ENCODE data around the gene CA11. TPM values are rescaled to one million over a fixed set of nuclear protein-coding genes. Genes with fewer than 3 reads are reported as not detected.
A peak's percentile ranks its signal among the peaks of the same experiment; 100 is the strongest.

CA11 gene
- total and polyA plus RNA-seq, 9 of the 15 experiments (the other 6 are each of a cell fraction or from before 2014, with no cell fraction given), result 2.9 to 19.9 (median 8.3) TPM

DNA sequence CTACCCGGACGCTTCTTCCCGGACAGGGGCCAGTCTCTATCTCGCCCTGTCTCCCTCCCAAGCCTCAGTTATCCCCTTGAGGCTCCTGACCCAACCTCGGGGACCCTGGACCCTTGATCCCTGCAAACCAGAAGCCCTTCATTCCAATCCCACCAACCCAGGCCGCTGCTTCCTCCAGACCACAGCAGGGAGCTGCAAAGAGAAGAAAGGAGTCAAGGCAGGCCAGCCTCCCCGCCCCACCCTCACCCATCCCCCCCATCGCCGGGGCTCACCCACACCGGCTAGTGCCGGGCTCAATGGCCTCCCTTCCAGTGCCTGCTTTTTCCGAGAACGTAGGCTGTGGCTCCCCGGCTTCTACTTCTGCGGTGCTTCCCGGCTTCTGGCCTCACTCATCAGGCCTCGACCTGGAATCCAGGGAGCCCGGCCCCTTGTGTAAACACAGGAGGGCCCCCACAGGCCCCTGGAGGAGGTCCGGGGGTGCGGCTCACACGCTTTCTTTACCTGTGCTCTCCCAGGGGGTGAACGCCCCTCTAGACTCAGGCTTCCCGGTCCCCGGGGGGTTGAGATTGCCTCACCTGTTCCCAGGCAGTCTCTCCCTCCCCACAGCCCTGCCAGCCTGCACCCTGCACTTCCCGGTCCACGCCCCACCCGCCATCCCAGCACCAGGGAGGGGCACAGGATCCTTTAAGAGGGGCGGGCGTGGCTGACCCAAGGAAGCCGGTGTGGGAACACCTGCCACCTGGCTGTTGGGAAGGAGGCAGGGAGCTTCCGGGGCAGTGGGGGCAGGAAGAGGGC, 31.4 kb downstream of the CA11 start, which contains the start of gene FAM83E (continued):
- TF ChIP-seq, protein P1, sequence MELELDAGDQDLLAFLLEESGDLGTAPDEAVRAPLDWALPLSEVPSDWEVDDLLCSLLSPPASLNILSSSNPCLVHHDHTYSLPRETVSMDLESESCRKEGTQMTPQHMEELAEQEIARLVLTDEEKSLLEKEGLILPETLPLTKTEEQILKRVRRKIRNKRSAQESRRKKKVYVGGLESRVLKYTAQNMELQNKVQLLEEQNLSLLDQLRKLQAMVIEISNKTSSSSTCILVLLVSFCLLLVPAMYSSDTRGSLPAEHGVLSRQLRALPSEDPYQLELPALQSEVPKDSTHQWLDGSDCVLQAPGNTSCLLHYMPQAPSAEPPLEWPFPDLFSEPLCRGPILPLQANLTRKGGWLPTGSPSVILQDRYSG (tag; conservative IDR thresholded peaks at IDR 0.05; ENCODE audit: low read depth), result no peak
- no peak for TF ChIP-seq ZNF124 (CRISPR knock-in tag; IDR thresholded peaks at IDR 0.05)
- TF ChIP-seq CXXC5 (CRISPR knock-in tag; IDR thresholded peaks at IDR 0.05), result no peak
- TF ChIP-seq ELF4 (CRISPR knock-in tag; IDR thresholded peaks at IDR 0.05), result no peak
- no peak for TF ChIP-seq SRF (CRISPR knock-in tag; IDR thresholded peaks at IDR 0.05)
- TF ChIP-seq, protein P2, sequence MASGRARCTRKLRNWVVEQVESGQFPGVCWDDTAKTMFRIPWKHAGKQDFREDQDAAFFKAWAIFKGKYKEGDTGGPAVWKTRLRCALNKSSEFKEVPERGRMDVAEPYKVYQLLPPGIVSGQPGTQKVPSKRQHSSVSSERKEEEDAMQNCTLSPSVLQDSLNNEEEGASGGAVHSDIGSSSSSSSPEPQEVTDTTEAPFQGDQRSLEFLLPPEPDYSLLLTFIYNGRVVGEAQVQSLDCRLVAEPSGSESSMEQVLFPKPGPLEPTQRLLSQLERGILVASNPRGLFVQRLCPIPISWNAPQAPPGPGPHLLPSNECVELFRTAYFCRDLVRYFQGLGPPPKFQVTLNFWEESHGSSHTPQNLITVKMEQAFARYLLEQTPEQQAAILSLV (tag; IDR thresholded peaks at IDR 0.05), result no peak
- no peak for TF ChIP-seq HNRNPL (IDR thresholded peaks at IDR 0.05; ENCODE audit: low read depth, low read length)
- TF ChIP-seq, protein P3, sequence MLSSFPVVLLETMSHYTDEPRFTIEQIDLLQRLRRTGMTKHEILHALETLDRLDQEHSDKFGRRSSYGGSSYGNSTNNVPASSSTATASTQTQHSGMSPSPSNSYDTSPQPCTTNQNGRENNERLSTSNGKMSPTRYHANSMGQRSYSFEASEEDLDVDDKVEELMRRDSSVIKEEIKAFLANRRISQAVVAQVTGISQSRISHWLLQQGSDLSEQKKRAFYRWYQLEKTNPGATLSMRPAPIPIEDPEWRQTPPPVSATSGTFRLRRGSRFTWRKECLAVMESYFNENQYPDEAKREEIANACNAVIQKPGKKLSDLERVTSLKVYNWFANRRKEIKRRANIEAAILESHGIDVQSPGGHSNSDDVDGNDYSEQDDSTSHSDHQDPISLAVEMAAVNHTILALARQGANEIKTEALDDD (IDR thresholded peaks at IDR 0.05), result no peak
- no peak for TF ChIP-seq ETV5 (CRISPR knock-in tag; IDR thresholded peaks at IDR 0.05; ENCODE audit: low read depth)
- no peak for TF ChIP-seq HDAC3 (IDR thresholded peaks at IDR 0.05; ENCODE audit: borderline replicate concordance, partially characterized antibody)
- TF ChIP-seq, protein P4, sequence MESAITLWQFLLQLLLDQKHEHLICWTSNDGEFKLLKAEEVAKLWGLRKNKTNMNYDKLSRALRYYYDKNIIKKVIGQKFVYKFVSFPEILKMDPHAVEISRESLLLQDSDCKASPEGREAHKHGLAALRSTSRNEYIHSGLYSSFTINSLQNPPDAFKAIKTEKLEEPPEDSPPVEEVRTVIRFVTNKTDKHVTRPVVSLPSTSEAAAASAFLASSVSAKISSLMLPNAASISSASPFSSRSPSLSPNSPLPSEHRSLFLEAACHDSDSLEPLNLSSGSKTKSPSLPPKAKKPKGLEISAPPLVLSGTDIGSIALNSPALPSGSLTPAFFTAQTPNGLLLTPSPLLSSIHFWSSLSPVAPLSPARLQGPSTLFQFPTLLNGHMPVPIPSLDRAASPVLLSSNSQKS (CRISPR knock-in tag; IDR thresholded peaks at IDR 0.05), result no peak
- peak; percentile 90 for TF ChIP-seq POLR2B (IDR thresholded peaks at IDR 0.05; ENCODE audit: low read depth, partially characterized antibody)
- TF ChIP-seq, protein P5, sequence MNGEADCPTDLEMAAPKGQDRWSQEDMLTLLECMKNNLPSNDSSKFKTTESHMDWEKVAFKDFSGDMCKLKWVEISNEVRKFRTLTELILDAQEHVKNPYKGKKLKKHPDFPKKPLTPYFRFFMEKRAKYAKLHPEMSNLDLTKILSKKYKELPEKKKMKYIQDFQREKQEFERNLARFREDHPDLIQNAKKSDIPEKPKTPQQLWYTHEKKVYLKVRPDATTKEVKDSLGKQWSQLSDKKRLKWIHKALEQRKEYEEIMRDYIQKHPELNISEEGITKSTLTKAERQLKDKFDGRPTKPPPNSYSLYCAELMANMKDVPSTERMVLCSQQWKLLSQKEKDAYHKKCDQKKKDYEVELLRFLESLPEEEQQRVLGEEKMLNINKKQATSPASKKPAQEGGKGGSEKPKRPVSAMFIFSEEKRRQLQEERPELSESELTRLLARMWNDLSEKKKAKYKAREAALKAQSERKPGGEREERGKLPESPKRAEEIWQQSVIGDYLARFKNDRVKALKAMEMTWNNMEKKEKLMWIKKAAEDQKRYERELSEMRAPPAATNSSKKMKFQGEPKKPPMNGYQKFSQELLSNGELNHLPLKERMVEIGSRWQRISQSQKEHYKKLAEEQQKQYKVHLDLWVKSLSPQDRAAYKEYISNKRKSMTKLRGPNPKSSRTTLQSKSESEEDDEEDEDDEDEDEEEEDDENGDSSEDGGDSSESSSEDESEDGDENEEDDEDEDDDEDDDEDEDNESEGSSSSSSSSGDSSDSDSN (IDR thresholded peaks at IDR 0.05; ENCODE audit: borderline replicate concordance in 1 of 2, low read depth in 2 of 2, low read length in 2 of 2), result no peak
- TF ChIP-seq, protein P6, sequence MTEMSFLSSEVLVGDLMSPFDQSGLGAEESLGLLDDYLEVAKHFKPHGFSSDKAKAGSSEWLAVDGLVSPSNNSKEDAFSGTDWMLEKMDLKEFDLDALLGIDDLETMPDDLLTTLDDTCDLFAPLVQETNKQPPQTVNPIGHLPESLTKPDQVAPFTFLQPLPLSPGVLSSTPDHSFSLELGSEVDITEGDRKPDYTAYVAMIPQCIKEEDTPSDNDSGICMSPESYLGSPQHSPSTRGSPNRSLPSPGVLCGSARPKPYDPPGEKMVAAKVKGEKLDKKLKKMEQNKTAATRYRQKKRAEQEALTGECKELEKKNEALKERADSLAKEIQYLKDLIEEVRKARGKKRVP (CRISPR knock-in tag; IDR thresholded peaks at IDR 0.05), result no peak
- TF ChIP-seq ZFP36 (IDR thresholded peaks at IDR 0.05; ENCODE audit: low read depth, low read length, partially characterized antibody), result no peak
- TF ChIP-seq LARP7 (IDR thresholded peaks at IDR 0.05), result no peak
- 0 out of 2 replicates have a peak, but pooled peaks have one; percentile 5 for TF ChIP-seq RFX7 (CRISPR knock-in tag; IDR thresholded peaks at IDR 0.05)
- TF ChIP-seq, protein P7, sequence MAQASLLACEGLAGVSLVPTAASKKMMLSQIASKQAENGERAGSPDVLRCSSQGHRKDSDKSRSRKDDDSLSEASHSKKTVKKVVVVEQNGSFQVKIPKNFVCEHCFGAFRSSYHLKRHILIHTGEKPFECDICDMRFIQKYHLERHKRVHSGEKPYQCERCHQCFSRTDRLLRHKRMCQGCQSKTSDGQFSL (CRISPR knock-in tag; IDR thresholded peaks at IDR 0.05), result no peak; the same call in 1 of the 2 replicates
- TF ChIP-seq, protein P7 (tag; IDR thresholded peaks at IDR 0.05), result 0 out of 4 replicates have a peak, but pooled peaks of 1 of the 2 experiments have one; percentile 47

Measured in K562 (cell line).